ENCODE measurements around the gene ANKIB1.

- no peak for TF ChIP-seq CTCF (optimal IDR thresholded peaks at IDR 0.05 in 1 of 3, IDR thresholded peaks at IDR 0.05 in 1 of 3, conservative IDR thresholded peaks at IDR 0.05 in 1 of 3; ENCODE audit: extremely low read depth in 1 of 3, insufficient read depth in 2 of 3, low read length in 3 of 3)
- TF ChIP-seq EZH2 (IDR thresholded peaks at IDR 0.05; ENCODE audit: low read length), result no peak
These were observed 167.8 kb downstream of the ANKIB1 start for GRCh38 chr7:92413550-92413949.
